Natural killer cell (primary cell): ENCODE results near the gene GCNA. TPM values are rescaled to one million over a fixed set of nuclear protein-coding genes. Genes with fewer than 3 reads are reported as not detected.

ENCODE experiments used
- ATAC-seq, 3 donors: fragments of 150-1000 bp in 2 of 3; fragments of 200-7000 bp in 1 of 3; cut with Tn5 transposase; 1 replicate in 1 of 3; 2 replicates in 2 of 3; pipeline ENCODE4 v1.10.0; 2021; ENCODE audit warnings: mild to moderate bottlenecking in 2 of 3, moderate library complexity in 2 of 3
- DNase-seq, 2 donors: peaks; one replicate each; pipeline versions ENCODE4 v3.0.0 to v3.0.0-alpha.2; 2013 to 2021; ENCODE audit warnings: mixed read lengths in 1 of 2
- H3K27ac ChIP-seq: one replicate; pipeline ENCODE4 v1.5.1; 2013; ENCODE audit warnings: mild to moderate bottlenecking, low read length
- H3K27me3 ChIP-seq: one replicate; pipeline ENCODE4 v1.6.1; 2013; ENCODE audit warnings: low read length; ENCODE audit not compliant: control insufficient read depth, insufficient read depth
- H3K36me3 ChIP-seq: one replicate; pipeline ENCODE4 v1.6.1; 2013; ENCODE audit warnings: low read length; ENCODE audit not compliant: control insufficient read depth, insufficient read depth
- H3K4me1 ChIP-seq: one replicate; pipeline ENCODE4 v1.6.1; 2013; ENCODE audit warnings: low read length; ENCODE audit not compliant: control insufficient read depth, insufficient read depth
- H3K4me3 ChIP-seq: one replicate; pipeline ENCODE4 v1.5.1; 2013; ENCODE audit warnings: low read length
- H3K9me3 ChIP-seq: one replicate; pipeline ENCODE4 v1.6.1; 2013; ENCODE audit warnings: low read length; ENCODE audit not compliant: control insufficient read depth, insufficient read depth
- H3K27ac Mint-ChIP-seq, 2 donors: one replicate each; pipeline ENCODE4 v1.8.0; 2022; ENCODE audit warnings: mild to moderate bottlenecking in 2 of 2, mixed read lengths in 2 of 2, moderate library complexity in 1 of 2
- H3K27me3 Mint-ChIP-seq, 2 donors: one replicate each; pipeline ENCODE4 v1.8.0; 2022; ENCODE audit warnings: low read depth in 2 of 2, mixed read lengths in 2 of 2
- H3K36me3 Mint-ChIP-seq: one replicate; pipeline ENCODE4 v1.8.0; 2022; ENCODE audit warnings: mixed read lengths
- H3K4me1 Mint-ChIP-seq, 2 donors: one replicate each; pipeline ENCODE4 v1.8.0; 2022; ENCODE audit warnings: mixed read lengths in 2 of 2
- H3K4me3 Mint-ChIP-seq: one replicate; pipeline ENCODE4 v1.8.0; 2022; ENCODE audit warnings: mild to moderate bottlenecking, moderate library complexity, mixed read lengths
- H3K9me3 Mint-ChIP-seq, 2 donors: one replicate each; pipeline ENCODE4 v1.8.0; 2022; ENCODE audit warnings: mixed read lengths in 2 of 2
- WGBS: methylation state at CpG from one replicate; pipeline ENCODE4 v1.1.7; 2013; ENCODE audit warnings: missing lambda C conversion rate; ENCODE audit not compliant: insufficient coverage; 5-methylcytosine and 5-hydroxymethylcytosine counted together
- intact Hi-C: fragments of 100-400 bp; cut with micrococcal nuclease; formaldehyde crosslinking; loops from one replicate; pipeline ENCODE4 v1.14.2; 2022
- total RNA-seq, 4 donors: library from RNA; stranded (reverse); fragments of 120-200 nt in 1 of 4; gene quantifications; one replicate each; pipeline versions ENCODE4 v1.2.3 to v1.2.4, GENCODE V29; 2013 to 2022
- TF ChIP-seq, protein P1 (sequence below): fragments of 200-600 bp; IDR thresholded peaks from one replicate; pipeline ENCODE4 v1.8.0; 2022; ENCODE audit warnings: antibody characterized with exemption

The GCNA gene, protein sequence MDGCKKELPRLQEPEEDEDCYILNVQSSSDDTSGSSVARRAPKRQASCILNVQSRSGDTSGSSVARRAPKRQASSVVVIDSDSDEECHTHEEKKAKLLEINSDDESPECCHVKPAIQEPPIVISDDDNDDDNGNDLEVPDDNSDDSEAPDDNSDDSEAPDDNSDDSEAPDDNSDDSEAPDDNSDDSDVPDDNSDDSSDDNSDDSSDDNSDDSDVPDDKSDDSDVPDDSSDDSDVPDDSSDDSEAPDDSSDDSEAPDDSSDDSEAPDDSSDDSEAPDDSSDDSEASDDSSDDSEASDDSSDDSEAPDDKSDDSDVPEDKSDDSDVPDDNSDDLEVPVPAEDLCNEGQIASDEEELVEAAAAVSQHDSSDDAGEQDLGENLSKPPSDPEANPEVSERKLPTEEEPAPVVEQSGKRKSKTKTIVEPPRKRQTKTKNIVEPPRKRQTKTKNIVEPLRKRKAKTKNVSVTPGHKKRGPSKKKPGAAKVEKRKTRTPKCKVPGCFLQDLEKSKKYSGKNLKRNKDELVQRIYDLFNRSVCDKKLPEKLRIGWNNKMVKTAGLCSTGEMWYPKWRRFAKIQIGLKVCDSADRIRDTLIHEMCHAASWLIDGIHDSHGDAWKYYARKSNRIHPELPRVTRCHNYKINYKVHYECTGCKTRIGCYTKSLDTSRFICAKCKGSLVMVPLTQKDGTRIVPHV
- 1 to 10 TPM; 3.6 to 4.5 (median 3.7) TPM for total RNA-seq
- 9.8 TPM for total RNA-seq (2013)

DNA sequence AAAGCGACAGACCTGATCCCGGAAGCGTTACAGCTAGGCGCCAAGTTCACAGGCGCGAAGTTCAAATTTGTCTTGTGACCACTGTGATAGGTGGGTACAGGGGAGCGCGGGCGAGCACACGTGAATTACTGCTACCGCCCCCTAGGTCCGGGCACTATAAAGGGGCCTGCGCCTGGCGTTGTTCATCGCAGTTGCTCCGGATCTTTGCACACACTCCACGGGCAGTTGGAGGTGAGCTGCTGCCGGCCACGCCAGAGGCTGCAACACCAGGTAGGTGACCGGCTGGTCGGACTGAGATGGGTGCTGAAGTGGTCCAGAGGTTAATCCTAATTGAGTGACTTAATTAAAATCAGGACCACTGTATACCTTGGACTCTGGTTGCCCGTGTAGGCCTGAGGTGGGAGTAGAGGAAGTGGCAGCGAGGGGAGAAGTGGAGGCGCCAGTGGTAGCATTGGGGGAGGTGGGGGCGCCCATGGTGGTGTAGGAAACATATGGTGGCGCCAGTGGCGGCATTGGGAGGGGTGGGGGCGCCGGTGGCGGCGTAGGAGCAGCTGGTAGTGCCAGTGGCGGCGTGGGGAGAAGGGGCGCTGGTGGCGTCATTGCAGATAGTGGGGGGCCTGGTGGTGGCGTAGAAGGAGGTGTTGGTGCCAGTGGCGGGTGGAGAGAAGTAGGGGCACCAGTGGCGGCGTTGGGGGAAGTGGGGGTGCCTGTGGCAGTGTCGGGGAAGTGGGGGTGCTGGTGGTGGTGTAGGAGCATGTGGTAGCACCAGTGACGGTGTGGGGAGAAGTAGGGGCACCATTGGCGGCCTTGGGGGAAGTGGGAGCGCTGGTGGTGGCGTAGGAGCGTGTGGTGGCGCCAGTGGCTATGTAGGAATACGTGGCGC is at the start of gene GCNA:
TSS of gene GCNA (plus strand) at position 185 of the 883 bp plus-strand sequence. CDS start 2,385 bp downstream, outside the sequence.
- DNase-seq (peak in 1 of 2 donors; percentile 15), ATAC-seq (peak; percentile 26 to 34 (median 30))
- WGBS = 97% methylated on average over 48 of the region's 48 CpGs
- intact Hi-C loops = no loop called here
- Histone ChIP-seq H3K27ac (peak within 1 kb of the TSS; percentile 11), H3K4me3 (no peak within 1 kb of the TSS), H3K36me3 (peaks cover 27% of the 10 kb centered on the region), H3K9me3 (no peaks in the 10 kb centered on the region), H3K27me3 (no peaks in the 10 kb centered on the region), H3K4me1 (peaks cover 18% of the 10 kb centered on the region)
- Mint-ChIP-seq H3K27me3 (no peaks in the 10 kb centered on the region), H3K27ac (peak within 1 kb of the TSS; percentile 68 to 84), H3K4me3 (peak within 1 kb of the TSS; percentile 28), H3K4me1 (peaks cover 0 to 19% of the 10 kb centered on the region in 2 donors), H3K36me3 (no peaks in the 10 kb centered on the region), H3K9me3 (no peaks in the 10 kb centered on the region)
- TF ChIP-seq, protein P1, sequence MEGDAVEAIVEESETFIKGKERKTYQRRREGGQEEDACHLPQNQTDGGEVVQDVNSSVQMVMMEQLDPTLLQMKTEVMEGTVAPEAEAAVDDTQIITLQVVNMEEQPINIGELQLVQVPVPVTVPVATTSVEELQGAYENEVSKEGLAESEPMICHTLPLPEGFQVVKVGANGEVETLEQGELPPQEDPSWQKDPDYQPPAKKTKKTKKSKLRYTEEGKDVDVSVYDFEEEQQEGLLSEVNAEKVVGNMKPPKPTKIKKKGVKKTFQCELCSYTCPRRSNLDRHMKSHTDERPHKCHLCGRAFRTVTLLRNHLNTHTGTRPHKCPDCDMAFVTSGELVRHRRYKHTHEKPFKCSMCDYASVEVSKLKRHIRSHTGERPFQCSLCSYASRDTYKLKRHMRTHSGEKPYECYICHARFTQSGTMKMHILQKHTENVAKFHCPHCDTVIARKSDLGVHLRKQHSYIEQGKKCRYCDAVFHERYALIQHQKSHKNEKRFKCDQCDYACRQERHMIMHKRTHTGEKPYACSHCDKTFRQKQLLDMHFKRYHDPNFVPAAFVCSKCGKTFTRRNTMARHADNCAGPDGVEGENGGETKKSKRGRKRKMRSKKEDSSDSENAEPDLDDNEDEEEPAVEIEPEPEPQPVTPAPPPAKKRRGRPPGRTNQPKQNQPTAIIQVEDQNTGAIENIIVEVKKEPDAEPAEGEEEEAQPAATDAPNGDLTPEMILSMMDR = no peak

DNA sequence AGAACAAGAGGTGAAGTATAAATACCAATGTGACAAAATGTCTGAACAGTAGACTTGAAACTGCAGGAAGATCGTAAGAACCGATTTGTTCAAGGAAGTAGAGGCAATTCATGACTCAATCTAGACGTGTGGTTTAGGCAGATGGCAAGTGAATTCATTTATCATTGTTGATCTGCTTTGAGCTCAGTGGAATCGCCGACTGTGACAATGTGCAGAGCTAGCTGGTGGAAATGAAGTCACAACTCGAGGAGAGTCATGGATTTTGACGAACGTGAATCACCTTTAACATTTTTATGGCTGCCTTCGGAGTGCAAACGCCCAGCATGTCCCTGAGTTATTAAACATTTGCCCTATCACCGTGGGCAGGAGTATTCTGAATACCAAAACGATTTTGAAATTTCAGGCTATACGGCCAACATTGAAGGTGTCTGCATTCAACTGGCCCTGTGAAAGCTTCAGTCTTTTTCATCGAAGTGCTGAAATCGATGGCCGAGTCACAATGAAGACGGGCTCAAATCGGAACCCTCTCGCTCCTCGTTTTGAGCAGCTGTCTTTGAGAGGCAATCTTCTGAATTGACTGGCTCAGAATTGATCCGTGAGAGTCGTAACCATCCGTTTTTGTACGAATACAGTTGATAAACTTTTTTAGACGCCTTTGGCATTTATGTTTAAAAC is 46.0 kb upstream of the GCNA start:
- H3K36me3 Mint-ChIP-seq = peaks cover 16% of the 10 kb centered on the region
- H3K9me3 Mint-ChIP-seq = no peaks in the 10 kb centered on the region
- DNase-seq (peak; percentile 24 to 86), ATAC-seq (peak; percentile 37 to 56 (median 46))
- Histone ChIP-seq H3K27me3 (no peaks in the 10 kb centered on the region), H3K4me3 (peak overlapping the region; percentile 97), H3K27ac (peak overlapping the region; percentile 97), H3K4me1 (peaks cover 14% of the 10 kb centered on the region), H3K36me3 (peaks cover 2% of the 10 kb centered on the region), H3K9me3 (no peaks in the 10 kb centered on the region)
- H3K4me3 Mint-ChIP-seq = peak overlapping the region; percentile 98
- intact Hi-C loops = loop anchor here (2.0 to 10.0 kb wide), 5 partner anchors 39 to 569 kb away; partner anchors contain the start of genes CXCR3, CXorf65 and TAF1
- peaks cover 30 to 32% of the 10 kb centered on the region in 2 donors for H3K4me1 Mint-ChIP-seq
- under 1% methylated on average over 25 of the region's 25 CpGs for WGBS
- no peaks in the 10 kb centered on the region for H3K27me3 Mint-ChIP-seq
- TF ChIP-seq, protein P1 = no peak
- peak overlapping the region; percentile 97 to 98 for H3K27ac Mint-ChIP-seq

DNA sequence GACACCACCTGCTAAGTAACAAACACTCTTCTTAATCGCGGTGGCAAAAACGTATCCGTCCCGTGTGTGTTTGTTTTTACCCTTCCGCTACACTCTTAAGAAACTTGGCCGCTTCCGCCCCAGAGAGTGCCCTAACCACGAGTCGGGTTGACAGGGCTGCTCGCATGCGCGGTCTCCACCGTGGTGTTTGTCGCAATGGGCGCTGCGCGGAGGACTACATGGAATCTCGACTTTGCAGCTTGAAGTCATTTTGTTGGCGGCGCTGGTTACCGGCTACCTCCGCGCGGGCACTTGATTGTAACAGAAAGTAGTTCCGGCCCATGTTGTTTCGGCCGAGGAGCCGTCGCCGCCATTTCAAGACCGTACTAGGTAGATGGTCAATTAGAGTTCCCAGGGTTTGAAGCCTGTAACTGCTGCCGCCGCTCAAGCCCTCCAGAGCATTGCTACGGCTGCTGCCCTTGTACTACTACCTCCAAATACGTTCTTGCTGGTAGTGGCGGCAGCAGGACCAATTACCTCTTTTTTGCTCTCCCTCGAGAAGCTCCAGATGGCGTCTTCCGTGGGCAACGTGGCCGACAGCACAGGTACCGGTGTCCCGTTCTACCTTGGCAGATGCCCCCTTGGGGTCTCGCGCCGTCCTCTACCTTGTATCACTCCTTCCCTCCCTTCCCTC is 45.3 kb upstream of the GCNA start, which contains the start of gene OGT:
TSS of gene OGT (plus strand) at position 352 of the 673 bp plus-strand sequence. CDS start at position 548, 196 bp downstream.
- peaks cover 16% of the 10 kb centered on the region for H3K36me3 Mint-ChIP-seq
- WGBS = under 1% methylated on average over 47 of the region's 47 CpGs

More for the DNA sequence above, 45.3 kb upstream of the GCNA start, which contains the start of gene OGT:
- H3K4me1 ChIP-seq = peaks cover 20% of the 10 kb centered on the region
- no peaks in the 10 kb centered on the region for H3K9me3 Mint-ChIP-seq
- H3K4me1 Mint-ChIP-seq = peaks cover 32 to 35% of the 10 kb centered on the region in 2 donors
- H3K27ac ChIP-seq = peak within 1 kb of the TSS; percentile 97
- peak within 1 kb of the TSS; percentile 97 to 98 for H3K27ac Mint-ChIP-seq
- TF ChIP-seq, protein P1 = no peak
- intact Hi-C loops = loop anchor here (2.0 to 10.0 kb wide), 5 partner anchors 40 to 568 kb away; partner anchors contain the start of genes CXCR3, CXorf65 and TAF1
- DNase-seq (peak; percentile 85 to 97), ATAC-seq (peak; percentile 75 to 92 (median 85))
- peaks cover 5% of the 10 kb centered on the region for H3K36me3 ChIP-seq
- H3K4me3 Mint-ChIP-seq = peak within 1 kb of the TSS; percentile 98
- H3K9me3 ChIP-seq = no peaks in the 10 kb centered on the region
- no peaks in the 10 kb centered on the region for H3K27me3 Mint-ChIP-seq
- H3K4me3 ChIP-seq = peak within 1 kb of the TSS; percentile 97
- no peaks in the 10 kb centered on the region for H3K27me3 ChIP-seq
